A673 (cell line): ENCODE measurements around the gene DHCR24. TPM values are rescaled to one million over a fixed set of nuclear protein-coding genes. Genes with fewer than 3 reads are reported as not detected.

Source experiments
- BruUV-seq: library from RNA; stranded (reverse); fragments of 400-500 nt; replicated peaks from 2 replicates; lab custom pipeline; 2021; lab: Mats Ljungman, UMichigan
- CTCF ChIA-PET: fragments of 300-600 bp; sonication (Branson Sonifier 250); formaldehyde crosslinking; loops from one replicate; lab custom pipeline; 2022; ENCODE audit warnings: antibody characterized with exemption; lab: Charles Lee
- POLR2A ChIA-PET: fragments of 300-600 bp; sonication (Branson Sonifier 250); formaldehyde crosslinking; loops from one replicate; lab custom pipeline; 2022; ENCODE audit warnings: antibody characterized with exemption; ENCODE audit not compliant: low non-redundant PET; lab: Charles Lee
- DNase-seq: peaks from one replicate; pipeline ENCODE4 v3.0.0-alpha.2; 2015; ENCODE audit warnings: low spot score
- H3K27ac ChIP-seq: fragments of 200-600 bp; sonication (generic); 2 replicates; pipeline ENCODE4 v1.5.1; 2016; ENCODE audit warnings: mixed run types, low read depth, mild to moderate bottlenecking, mixed read lengths, antibody characterized with exemption, low read length; ENCODE audit not compliant: poor library complexity, severe bottlenecking
- H3K27me3 ChIP-seq: fragments of 200-600 bp; sonication (generic); replicated peaks from 2 replicates; pipeline ENCODE4 v1.6.1; 2017; ENCODE audit warnings: mixed run types, low read depth, mild to moderate bottlenecking, mixed read lengths, antibody characterized with exemption, low read length; ENCODE audit not compliant: insufficient read depth, poor library complexity
- H3K36me3 ChIP-seq: fragments of 200-600 bp; sonication (generic); 2 replicates; pipeline ENCODE4 v1.6.1; 2016; ENCODE audit warnings: mixed run types, mild to moderate bottlenecking, mixed read lengths, antibody characterized with exemption, low read length; ENCODE audit not compliant: insufficient read depth, poor library complexity, severe bottlenecking
- H3K4me1 ChIP-seq: fragments of 200-600 bp; sonication (generic); 2 replicates; pipeline ENCODE4 v1.6.1; 2017; ENCODE audit warnings: mixed run types, mild to moderate bottlenecking, mixed read lengths, antibody characterized with exemption, low read length; ENCODE audit not compliant: insufficient read depth, poor library complexity, severe bottlenecking
- H3K4me3 ChIP-seq: fragments of 200-600 bp; sonication (generic); 2 replicates; pipeline ENCODE4 v1.5.1; 2016; ENCODE audit warnings: low read depth, mixed run types, mild to moderate bottlenecking, mixed read lengths, low read length; ENCODE audit not compliant: poor library complexity, severe bottlenecking
- H3K9me3 ChIP-seq: fragments of 200-600 bp; sonication (generic); 2 replicates; pipeline ENCODE4 v1.6.1; 2016; ENCODE audit warnings: mixed run types, low read depth, mild to moderate bottlenecking, mixed read lengths, antibody characterized with exemption, low read length; ENCODE audit not compliant: poor library complexity, severe bottlenecking
- CTCF ChIP-seq: fragments of 300-800, 200-600 bp; sonication (generic); conservative IDR thresholded peaks from 2 replicates; pipeline ENCODE4 v1.5.1; 2017; ENCODE audit warnings: low read depth, mild to moderate bottlenecking, antibody characterized with exemption, low read length, moderate library complexity, mixed read lengths
- EZH2 ChIP-seq: fragments of 200-600 bp; sonication (generic); IDR thresholded peaks from 2 replicates; pipeline ENCODE4 v1.6.1; 2017; ENCODE audit warnings: borderline replicate concordance, low read depth, mild to moderate bottlenecking, mixed read lengths, antibody characterized with exemption, low read length; ENCODE audit not compliant: poor library complexity, severe bottlenecking
- intact Hi-C: fragments of 100-400 bp; cut with micrococcal nuclease; formaldehyde crosslinking; loops from one replicate; pipeline ENCODE4 v1.10.0; 2022; ENCODE audit not compliant: unreplicated experiment
- total RNA-seq: library from RNA; stranded (reverse); gene quantifications from 2 replicates; pipeline ENCODE4 v1.2.3, GENCODE V29; 2021

The DHCR24 gene
- total RNA-seq, 1 experiment from 2014 or later = 273 TPM

DNA sequence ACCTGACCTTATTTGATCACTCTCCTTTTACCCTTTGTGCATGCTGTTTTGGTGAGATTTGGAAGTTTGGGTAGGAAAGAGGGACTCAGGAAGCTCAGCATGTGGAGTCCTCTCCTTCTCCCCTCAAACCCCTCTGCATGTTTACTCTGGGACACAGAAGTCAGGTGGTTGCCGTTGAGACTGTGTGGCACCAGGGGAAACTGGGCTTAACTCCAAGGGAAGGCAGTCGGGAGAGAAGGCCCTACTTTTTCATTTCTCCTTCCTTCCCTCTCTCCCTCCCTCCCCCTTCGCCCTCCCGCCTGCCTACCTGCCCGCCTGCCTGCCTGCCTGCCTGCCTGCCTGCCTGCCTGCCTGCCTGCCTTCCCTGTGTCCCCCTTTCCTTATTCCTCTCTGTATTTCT is 51.0 kb downstream of the DHCR24 start:
- Histone ChIP-seq H3K4me1 (no peaks in the 10 kb centered on the region), H3K27me3 (peaks cover 3% of the 10 kb centered on the region), H3K4me3 (no peak overlapping the region), H3K9me3 (peaks cover 4% of the 10 kb centered on the region), H3K36me3 (no peaks in the 10 kb centered on the region), H3K27ac (no peak overlapping the region)
- no peak for TF ChIP-seq EZH2
- intact Hi-C loops = no loop called here
- ChIA-PET POLR2A (no interaction called here), CTCF (no interaction called here)
- no peak for DNase-seq
- BruUV-seq = no TSS peak

- ChIA-PET POLR2A (interaction anchor here (0.6 kb wide), 1 partner anchor 69 kb away, joined by 5 read pairs; no protein-coding TSS in a partner anchor), CTCF (no interaction called here)
- no TSS peak for BruUV-seq
- no peak overlapping the region for H3K4me3 ChIP-seq
- TF ChIP-seq CTCF = no peak
- no peak for TF ChIP-seq EZH2
- no peak for DNase-seq
- no peaks in the 10 kb centered on the region for H3K4me1 ChIP-seq
- intact Hi-C loops = no loop called here
- no peak overlapping the region for H3K27ac ChIP-seq
- no peaks in the 10 kb centered on the region for H3K36me3 ChIP-seq
- H3K27me3 ChIP-seq = peaks cover 3% of the 10 kb centered on the region
- peaks cover 8% of the 10 kb centered on the region for H3K9me3 ChIP-seq
Observed at GRCh38 chr1:54835131-54835898, 51.7 kb downstream of the DHCR24 start.

GRCh38 chr1:54834007-54834541 is 52.9 kb downstream of the DHCR24 start:
- intact Hi-C loops = no loop called here
- Histone ChIP-seq H3K4me3 (no peak overlapping the region), H3K36me3 (no peaks in the 10 kb centered on the region), H3K4me1 (no peaks in the 10 kb centered on the region), H3K27me3 (peaks cover 3% of the 10 kb centered on the region), H3K9me3 (peaks cover 8% of the 10 kb centered on the region), H3K27ac (no peak overlapping the region)
- TF ChIP-seq EZH2 (no peak), CTCF (no peak)
- CTCF ChIA-PET = no interaction called here
- POLR2A ChIA-PET = no interaction called here
- DNase-seq = no peak
- BruUV-seq = no TSS peak

- H3K9me3 ChIP-seq = peaks cover 14% of the 10 kb centered on the region
- no peak overlapping the region for H3K4me3 ChIP-seq
- POLR2A ChIA-PET = no interaction called here
- no peaks in the 10 kb centered on the region for H3K4me1 ChIP-seq
- no peak overlapping the region for H3K27ac ChIP-seq
- CTCF ChIA-PET = no interaction called here
- intact Hi-C loops = no loop called here
- H3K36me3 ChIP-seq = no peaks in the 10 kb centered on the region
- no TSS peak for BruUV-seq
- TF ChIP-seq EZH2 (no peak), CTCF (no peak)
- no peak for DNase-seq
- peaks cover 3% of the 10 kb centered on the region for H3K27me3 ChIP-seq
Observed at GRCh38 chr1:54833121-54833520, 53.9 kb downstream of the DHCR24 start.
